DMS153 treated with DMSO at 0.1 percent for 48 hours (cell line): ENCODE measurements around the gene PAK2.
A peak's percentile ranks its signal among the peaks of the same experiment; 100 is the strongest.
"Not testable (repeated sequence)": the region's sequence is repeated elsewhere in the genome, so short reads cannot be mapped to it uniquely, and the experiment has no call there.

Source experiments
- DNase-seq: peaks from one replicate; lab custom pipeline; 2025; ENCODE audit not compliant: unreplicated experiment; lab: John Stamatoyannopoulos, UW

Gene PAK2

GRCh38 chr3:196739671-196740480 is at the start of gene PAK2:
Gene PAK2, plus strand, starts transcription at chr3:196739857. Its CDS starts 42,790 bp downstream, at chr3:196782647.
- DNase-seq: peak; percentile 58

GRCh38 chr3:196689941-196690660 is 49.6 kb upstream of the PAK2 start:
- no peak for DNase-seq

GRCh38 chr3:196691386-196691785 is 48.3 kb upstream of the PAK2 start:
- DNase-seq: no peak

- DNase-seq: no peak
Observed at GRCh38 chr3:196694202-196694638, 45.4 kb upstream of the PAK2 start.

- DNase-seq: no peak
Observed at GRCh38 chr3:196694941-196695848, 44.5 kb upstream of the PAK2 start.

- DNase-seq: no peak
Observed at GRCh38 chr3:196695849-196696226, 43.8 kb upstream of the PAK2 start.

- no peak for DNase-seq
Observed at GRCh38 chr3:196697270-196697669, 42.4 kb upstream of the PAK2 start.

- no peak for DNase-seq
Observed at GRCh38 chr3:196699749-196700148, 39.9 kb upstream of the PAK2 start.

GRCh38 chr3:196700801-196701200 is 38.9 kb upstream of the PAK2 start:
- no peak for DNase-seq

- DNase-seq: no peak
Observed at GRCh38 chr3:196706327-196706726, 33.3 kb upstream of the PAK2 start.

- no peak for DNase-seq
Observed at GRCh38 chr3:196706731-196707130, 32.9 kb upstream of the PAK2 start.

GRCh38 chr3:196707566-196707965 is 32.1 kb upstream of the PAK2 start:
- DNase-seq: no peak

- DNase-seq: no peak
Observed at GRCh38 chr3:196708467-196708866, 31.2 kb upstream of the PAK2 start.

GRCh38 chr3:196711838-196712513 is 27.7 kb upstream of the PAK2 start, which contains the start of the genes CEP19 and PIGX:
Gene CEP19, minus strand, starts transcription at chr3:196712250. Its CDS starts 3,593 bp downstream, at chr3:196708657.
Gene PIGX, plus strand, starts transcription at chr3:196712377.
- peak; percentile 70 for DNase-seq

GRCh38 chr3:196712514-196713413 is 26.9 kb upstream of the PAK2 start:
- peak; percentile 70 for DNase-seq

- DNase-seq: not testable (repeated sequence)
Observed at GRCh38 chr3:196717162-196717561, 22.5 kb upstream of the PAK2 start.

GRCh38 chr3:196721097-196721496 is 18.6 kb upstream of the PAK2 start:
- no peak for DNase-seq

GRCh38 chr3:196726788-196727675 is 12.6 kb upstream of the PAK2 start:
- DNase-seq: no peak
